Right lobe of liver (tissue), 4 donors: Measurements from ENCODE around the gene OSBPL3.
A peak's percentile ranks its signal among the peaks of the same experiment; 100 is the strongest.

Source experiments
- POLR2A ChIP-seq: fragments of 450-650 bp; IDR thresholded peaks from one replicate; pipeline ENCODE4 v1.6.1; 2017; ENCODE audit warnings: antibody characterized with exemption, mild to moderate bottlenecking
- TF ChIP-seq, protein P1 (sequence below), 4 donors: fragments of 200-600 bp in 3 of 4; fragments of 450-650 bp in 1 of 4; IDR thresholded peaks; one replicate each; pipeline versions ENCODE4 v1.5.1 to v1.8.0; 2016 to 2022; ENCODE audit warnings: antibody characterized with exemption in 4 of 4, mild to moderate bottlenecking in 2 of 4
- donor health status: DM: no; HTN: no; CAD: no.
- donor health status: DM: no; HTN: no; CAD: no.
- donor health status: DM: no; HTN: yes; CAD: no.

DNA sequence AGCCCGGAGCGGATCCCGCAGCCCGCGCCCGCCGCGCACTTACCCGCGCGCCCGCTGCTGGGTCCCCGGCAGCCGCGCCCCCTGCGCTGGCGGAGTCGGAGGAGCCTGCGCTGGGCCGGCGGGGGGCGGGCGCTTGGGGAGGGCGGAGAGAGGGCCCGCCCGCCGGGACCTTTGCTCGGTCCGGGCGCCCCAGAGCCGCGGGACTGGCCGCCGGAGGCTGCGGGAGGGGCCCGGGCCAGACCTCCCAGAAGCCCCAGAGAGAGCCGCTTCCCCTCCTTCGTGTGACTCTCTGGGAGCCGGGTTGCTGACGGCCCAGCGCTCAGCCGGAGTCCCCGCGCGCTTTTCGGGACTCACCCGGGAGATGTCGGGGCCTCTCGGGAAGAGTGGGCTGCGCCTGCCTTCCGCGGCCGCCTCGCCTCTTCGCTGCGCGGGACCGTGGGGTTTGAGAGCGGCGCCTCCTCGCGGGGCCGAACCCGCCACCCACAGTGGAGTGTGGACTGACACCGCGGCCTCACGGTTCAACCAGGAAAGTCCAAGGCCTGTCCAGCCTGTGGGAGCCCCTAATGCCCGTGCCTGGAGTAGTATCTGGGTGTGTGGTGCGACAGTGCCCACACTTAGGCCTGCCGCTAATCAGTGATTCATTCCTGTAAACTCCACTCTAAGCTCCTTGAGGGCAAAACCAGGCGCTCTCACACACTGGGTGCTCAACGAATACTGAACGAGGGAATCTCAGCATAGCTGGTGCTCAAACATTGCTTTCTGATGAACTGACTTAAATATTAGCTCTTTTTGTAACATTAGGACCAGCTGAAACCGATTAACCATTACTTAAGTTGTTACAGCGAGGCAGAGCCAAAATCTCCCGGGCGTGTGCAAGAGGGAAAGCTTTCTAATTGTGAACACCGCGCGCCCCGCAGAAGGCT is 222.4 kb downstream of the OSBPL3 start, which contains the start of gene GSDME:
- TF ChIP-seq, protein P1, sequence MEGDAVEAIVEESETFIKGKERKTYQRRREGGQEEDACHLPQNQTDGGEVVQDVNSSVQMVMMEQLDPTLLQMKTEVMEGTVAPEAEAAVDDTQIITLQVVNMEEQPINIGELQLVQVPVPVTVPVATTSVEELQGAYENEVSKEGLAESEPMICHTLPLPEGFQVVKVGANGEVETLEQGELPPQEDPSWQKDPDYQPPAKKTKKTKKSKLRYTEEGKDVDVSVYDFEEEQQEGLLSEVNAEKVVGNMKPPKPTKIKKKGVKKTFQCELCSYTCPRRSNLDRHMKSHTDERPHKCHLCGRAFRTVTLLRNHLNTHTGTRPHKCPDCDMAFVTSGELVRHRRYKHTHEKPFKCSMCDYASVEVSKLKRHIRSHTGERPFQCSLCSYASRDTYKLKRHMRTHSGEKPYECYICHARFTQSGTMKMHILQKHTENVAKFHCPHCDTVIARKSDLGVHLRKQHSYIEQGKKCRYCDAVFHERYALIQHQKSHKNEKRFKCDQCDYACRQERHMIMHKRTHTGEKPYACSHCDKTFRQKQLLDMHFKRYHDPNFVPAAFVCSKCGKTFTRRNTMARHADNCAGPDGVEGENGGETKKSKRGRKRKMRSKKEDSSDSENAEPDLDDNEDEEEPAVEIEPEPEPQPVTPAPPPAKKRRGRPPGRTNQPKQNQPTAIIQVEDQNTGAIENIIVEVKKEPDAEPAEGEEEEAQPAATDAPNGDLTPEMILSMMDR (IDR thresholded peaks at IDR 0.05), result peak in 1 of 4 donors; percentile 8
- peak; percentile 68 for TF ChIP-seq POLR2A
